ENCODE data around the gene ZDHHC14. TPM values are rescaled to one million over a fixed set of nuclear protein-coding genes. Genes with fewer than 3 reads are reported as not detected.

Gene ZDHHC14
- total RNA-seq, 2 experiments from 2014 or later = 1.3 to 1.6 TPM

DNA sequence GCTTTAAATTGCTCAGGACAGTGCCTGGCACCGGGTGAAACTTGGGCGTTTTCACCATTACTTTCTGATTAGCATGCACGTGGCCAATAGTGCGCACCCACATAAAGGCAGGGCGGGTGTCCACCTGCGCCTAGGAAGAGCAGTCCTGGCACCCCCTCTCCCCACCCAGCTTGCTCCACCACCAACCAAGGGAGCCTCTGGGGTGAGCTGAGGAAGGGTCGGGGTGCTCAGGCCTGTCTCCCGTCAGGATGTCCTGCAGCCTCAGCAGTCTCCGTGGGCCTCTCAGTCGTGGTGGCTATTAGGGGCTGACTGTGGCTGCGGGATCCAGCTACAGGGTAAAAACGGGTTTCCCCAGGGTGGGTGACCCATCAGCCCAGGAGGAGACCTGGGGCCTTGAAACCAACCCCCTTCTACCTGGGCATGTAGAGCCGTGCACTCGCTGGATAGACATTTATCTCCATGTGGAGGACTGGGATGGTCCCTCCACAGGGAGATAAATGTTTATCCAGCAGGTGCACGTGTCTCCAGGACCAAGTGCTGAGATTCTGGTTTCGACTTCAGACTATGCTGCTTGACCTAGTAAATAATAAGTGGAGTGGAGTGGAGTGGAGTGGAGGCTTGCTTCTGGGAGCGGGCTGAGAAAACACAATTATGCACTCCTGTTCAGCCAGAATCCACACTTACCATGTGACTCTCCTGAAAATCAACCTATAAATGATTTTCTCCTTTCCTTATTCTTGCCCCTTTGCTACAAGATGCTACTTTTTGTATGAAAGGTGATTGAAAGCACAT lies 91.1 kb downstream of the ZDHHC14 start:
- Histone ChIP-seq H3K4me3 (ENCODE audit: low read length) (no peak overlapping the region), H3K27me3 (ENCODE audit: control insufficient read depth in 1 of 2, insufficient read depth in 2 of 2, low read length in 2 of 2) (no peaks in the 10 kb centered on the region), H3K27ac (ENCODE audit: low read depth in 1 of 2, low read length in 2 of 2) (no peak overlapping the region), H3K36me3 (ENCODE audit: insufficient read depth, low read length) (no peaks in the 10 kb centered on the region), H3K9me3 (ENCODE audit: control insufficient read depth in 1 of 2, insufficient read depth in 1 of 2, low read length in 2 of 2) (no peaks in the 10 kb centered on the region), H3K4me1 (ENCODE audit: insufficient read depth, low read length) (no peaks in the 10 kb centered on the region)
- TF ChIP-seq, protein P1, sequence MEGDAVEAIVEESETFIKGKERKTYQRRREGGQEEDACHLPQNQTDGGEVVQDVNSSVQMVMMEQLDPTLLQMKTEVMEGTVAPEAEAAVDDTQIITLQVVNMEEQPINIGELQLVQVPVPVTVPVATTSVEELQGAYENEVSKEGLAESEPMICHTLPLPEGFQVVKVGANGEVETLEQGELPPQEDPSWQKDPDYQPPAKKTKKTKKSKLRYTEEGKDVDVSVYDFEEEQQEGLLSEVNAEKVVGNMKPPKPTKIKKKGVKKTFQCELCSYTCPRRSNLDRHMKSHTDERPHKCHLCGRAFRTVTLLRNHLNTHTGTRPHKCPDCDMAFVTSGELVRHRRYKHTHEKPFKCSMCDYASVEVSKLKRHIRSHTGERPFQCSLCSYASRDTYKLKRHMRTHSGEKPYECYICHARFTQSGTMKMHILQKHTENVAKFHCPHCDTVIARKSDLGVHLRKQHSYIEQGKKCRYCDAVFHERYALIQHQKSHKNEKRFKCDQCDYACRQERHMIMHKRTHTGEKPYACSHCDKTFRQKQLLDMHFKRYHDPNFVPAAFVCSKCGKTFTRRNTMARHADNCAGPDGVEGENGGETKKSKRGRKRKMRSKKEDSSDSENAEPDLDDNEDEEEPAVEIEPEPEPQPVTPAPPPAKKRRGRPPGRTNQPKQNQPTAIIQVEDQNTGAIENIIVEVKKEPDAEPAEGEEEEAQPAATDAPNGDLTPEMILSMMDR (IDR thresholded peaks at IDR 0.05) = no peak
- CTCF ChIA-PET = no interaction called here
- Mint-ChIP-seq H3K36me3 (ENCODE audit: low read depth) (no peaks in the 10 kb centered on the region), H3K27ac (no peak overlapping the region), H3K4me1 (ENCODE audit: low read depth) (no peaks in the 10 kb centered on the region), H3K4me3 (no peak overlapping the region), H3K9me3 (peaks cover 3% of the 10 kb centered on the region), H3K27me3 (peaks cover 7% of the 10 kb centered on the region)
- POLR2A ChIA-PET = no interaction called here
- ATAC-seq (ENCODE audit: poor library complexity) (no peak), DNase-seq (no peak)
- intact Hi-C loops (cut with DNase I, micrococcal nuclease) = no loop called here

DNA sequence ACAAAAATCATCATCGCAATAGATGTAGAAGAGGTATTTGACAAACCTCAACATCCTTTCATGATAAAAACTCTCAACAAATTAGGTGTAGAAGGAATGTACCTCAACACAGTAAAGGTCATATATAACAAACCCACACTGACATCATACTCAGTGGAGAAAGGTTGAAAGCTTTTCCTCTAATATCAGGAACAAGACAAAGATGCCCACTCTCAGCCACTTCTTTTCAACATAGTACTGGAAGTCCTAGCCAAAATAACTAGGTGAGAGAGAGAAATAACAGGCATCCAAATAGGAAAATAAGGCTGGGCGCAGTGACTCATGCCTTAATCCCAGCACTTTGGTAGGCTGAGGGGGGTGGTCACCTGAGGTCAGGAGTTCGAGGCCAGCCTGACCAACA lies 95.8 kb downstream of the ZDHHC14 start:
- H3K4me3 Mint-ChIP-seq = no peak overlapping the region
- Histone ChIP-seq H3K9me3 (ENCODE audit: control insufficient read depth in 1 of 2, insufficient read depth in 1 of 2, low read length in 2 of 2) (no peaks in the 10 kb centered on the region), H3K4me3 (ENCODE audit: low read length) (no peak overlapping the region), H3K4me1 (ENCODE audit: insufficient read depth, low read length) (no peaks in the 10 kb centered on the region), H3K36me3 (ENCODE audit: insufficient read depth, low read length) (no peaks in the 10 kb centered on the region), H3K27ac (ENCODE audit: low read depth in 1 of 2, low read length in 2 of 2) (no peak overlapping the region), H3K27me3 (ENCODE audit: control insufficient read depth in 1 of 2, insufficient read depth in 2 of 2, low read length in 2 of 2) (no peaks in the 10 kb centered on the region)
- ATAC-seq (ENCODE audit: poor library complexity) (no peak), DNase-seq (no peak)
- intact Hi-C loops (cut with DNase I, micrococcal nuclease) = no loop called here
- H3K36me3 Mint-ChIP-seq (ENCODE audit: low read depth) = no peaks in the 10 kb centered on the region
- ChIA-PET POLR2A (no interaction called here), CTCF (interaction anchor here (1.3 kb wide), 1 partner anchor 7 kb away, joined by 3 read pairs; no protein-coding TSS in a partner anchor)
- peaks cover 7% of the 10 kb centered on the region for H3K27me3 Mint-ChIP-seq
- H3K4me1 Mint-ChIP-seq (ENCODE audit: low read depth) = no peaks in the 10 kb centered on the region
- H3K9me3 Mint-ChIP-seq = peaks cover 3% of the 10 kb centered on the region
- no peak overlapping the region for H3K27ac Mint-ChIP-seq
- TF ChIP-seq, protein P1 (IDR thresholded peaks at IDR 0.05) = no peak

DNA sequence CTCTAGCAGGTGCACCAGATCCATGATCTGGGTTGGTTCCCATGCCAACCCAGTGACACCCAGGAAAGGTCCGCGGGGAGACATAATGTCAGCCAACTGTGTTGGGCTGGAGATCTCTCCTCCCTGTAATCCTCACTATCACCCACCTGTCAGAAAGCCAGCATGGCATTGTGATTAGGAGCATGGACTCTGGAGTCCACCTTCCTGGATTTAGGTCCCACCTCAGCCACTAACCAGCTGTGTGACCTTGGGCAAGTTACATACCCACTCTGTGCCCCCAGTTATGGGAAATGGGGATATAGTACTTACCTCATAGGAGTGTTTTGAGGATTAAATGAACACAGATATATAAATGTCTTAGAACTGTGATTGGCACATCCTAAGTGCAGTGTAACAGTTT lies 97.9 kb downstream of the ZDHHC14 start:
- TF ChIP-seq, protein P1 (IDR thresholded peaks at IDR 0.05) = no peak
- no peak for DNase-seq
- Histone ChIP-seq H3K36me3 (ENCODE audit: insufficient read depth, low read length) (no peaks in the 10 kb centered on the region), H3K4me1 (ENCODE audit: insufficient read depth, low read length) (no peaks in the 10 kb centered on the region), H3K27me3 (ENCODE audit: control insufficient read depth in 1 of 2, insufficient read depth in 2 of 2, low read length in 2 of 2) (no peaks in the 10 kb centered on the region), H3K9me3 (ENCODE audit: control insufficient read depth in 1 of 2, insufficient read depth in 1 of 2, low read length in 2 of 2) (no peaks in the 10 kb centered on the region), H3K27ac (ENCODE audit: low read depth in 1 of 2, low read length in 2 of 2) (no peak overlapping the region), H3K4me3 (ENCODE audit: low read length) (no peak overlapping the region)
- Mint-ChIP-seq H3K27ac (no peak overlapping the region), H3K4me3 (no peak overlapping the region), H3K27me3 (peaks cover 7% of the 10 kb centered on the region), H3K4me1 (ENCODE audit: low read depth) (no peaks in the 10 kb centered on the region), H3K36me3 (ENCODE audit: low read depth) (no peaks in the 10 kb centered on the region), H3K9me3 (peaks cover 3% of the 10 kb centered on the region)
- intact Hi-C loops (cut with DNase I, micrococcal nuclease) = no loop called here
- ATAC-seq (ENCODE audit: poor library complexity) = no peak
- ChIA-PET CTCF (no interaction called here), POLR2A (no interaction called here)
